Memory B cell (primary cell): ENCODE measurements around the gene CD248.

Source experiments
- ATAC-seq: fragments of 150-1000 bp; cut with Tn5 transposase; 2 replicates; pipeline ENCODE4 v1.10.0; 2021; ENCODE audit warnings: low read depth, mild to moderate bottlenecking, moderate library complexity
- DNase-seq, 2 donors: peaks; one replicate each; pipeline ENCODE4 v3.0.0; 2022; ENCODE audit warnings: low spot score in 2 of 2
- H3K27ac Mint-ChIP-seq: one replicate; pipeline ENCODE4 v1.8.0; 2022; ENCODE audit warnings: mild to moderate bottlenecking, moderate library complexity, mixed read lengths
- H3K27me3 Mint-ChIP-seq: one replicate; pipeline ENCODE4 v1.8.0; 2022; ENCODE audit warnings: mixed read lengths
- H3K36me3 Mint-ChIP-seq: one replicate; pipeline ENCODE4 v1.8.0; 2022; ENCODE audit warnings: mild to moderate bottlenecking, mixed read lengths
- H3K4me1 Mint-ChIP-seq: one replicate; pipeline ENCODE4 v1.8.0; 2022; ENCODE audit warnings: mixed read lengths
- H3K4me3 Mint-ChIP-seq: one replicate; pipeline ENCODE4 v1.8.0; 2022; ENCODE audit warnings: mild to moderate bottlenecking, moderate library complexity, mixed read lengths
- H3K9me3 Mint-ChIP-seq: one replicate; pipeline ENCODE4 v1.8.0; 2022; ENCODE audit warnings: mixed read lengths

Gene CD248

GRCh38 chr11:66347425-66348276, 30.8 kb upstream of the CD248 start, which contains the start of gene B4GAT1:
Gene B4GAT1, minus strand, starts transcription at chr11:66347629. Its CDS starts 84 bp downstream, at chr11:66347545.
- Mint-ChIP-seq H3K4me1 (peaks cover 26% of the 10 kb centered on the region), H3K4me3 (peak within 1 kb of the TSS; percentile 97), H3K27me3 (no peaks in the 10 kb centered on the region), H3K9me3 (no peaks in the 10 kb centered on the region), H3K27ac (peak within 1 kb of the TSS; percentile 99), H3K36me3 (peaks cover 8% of the 10 kb centered on the region)
- peak; percentile 74 to 75 for DNase-seq
- ATAC-seq, result peak; percentile 34

DNA sequence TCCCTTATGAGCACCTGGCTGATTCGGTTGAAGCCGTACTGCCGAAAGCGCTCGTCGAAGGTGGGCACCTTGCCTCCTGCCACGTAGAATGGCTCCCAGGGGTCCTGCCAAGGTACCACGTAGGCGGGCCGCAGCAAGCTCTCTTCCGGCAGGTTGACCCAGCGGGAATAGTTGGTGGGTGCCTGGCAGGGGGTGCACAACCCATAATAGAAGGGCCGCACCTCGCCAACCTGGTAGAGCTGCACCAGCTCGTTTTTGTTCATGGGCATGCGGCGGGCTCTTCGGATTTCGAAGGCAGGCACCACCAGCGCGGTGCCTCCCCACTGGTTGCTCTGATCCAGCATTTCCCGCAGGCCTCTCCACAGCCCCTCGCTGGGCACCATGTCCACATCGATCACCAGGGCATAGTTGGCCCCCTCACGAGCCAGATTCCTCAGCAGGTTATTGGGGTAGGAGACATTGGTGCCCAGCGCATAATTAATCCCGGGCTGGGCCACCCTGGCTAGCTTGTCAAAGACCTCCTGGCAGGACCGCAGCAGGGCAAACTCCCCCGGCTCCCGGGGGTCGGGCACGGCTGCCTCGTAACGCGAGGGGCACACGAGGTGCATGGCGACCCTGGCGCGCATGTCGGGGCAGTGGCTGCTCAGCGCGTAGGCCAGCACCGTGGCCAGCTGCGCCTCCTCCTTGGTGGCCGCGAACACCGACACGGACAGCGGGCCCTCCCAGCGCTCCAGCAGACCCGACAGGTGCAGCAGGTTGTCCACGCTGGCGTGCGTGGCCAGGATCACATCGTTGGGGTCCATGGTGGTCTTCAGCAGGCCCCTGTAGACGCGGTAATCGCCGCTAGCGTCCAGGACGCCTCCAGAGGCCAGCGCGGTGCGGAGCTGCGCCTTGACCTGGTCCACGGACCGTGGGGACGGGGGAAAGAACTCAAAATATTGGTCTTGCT, 29.9 kb upstream of the CD248 start:
- Mint-ChIP-seq H3K4me3 (peak overlapping the region; percentile 97), H3K27ac (peak overlapping the region; percentile 98), H3K9me3 (no peaks in the 10 kb centered on the region), H3K36me3 (peaks cover 12% of the 10 kb centered on the region), H3K4me1 (peaks cover 30% of the 10 kb centered on the region), H3K27me3 (no peaks in the 10 kb centered on the region)
- ATAC-seq (no peak), DNase-seq (no peak)

DNA sequence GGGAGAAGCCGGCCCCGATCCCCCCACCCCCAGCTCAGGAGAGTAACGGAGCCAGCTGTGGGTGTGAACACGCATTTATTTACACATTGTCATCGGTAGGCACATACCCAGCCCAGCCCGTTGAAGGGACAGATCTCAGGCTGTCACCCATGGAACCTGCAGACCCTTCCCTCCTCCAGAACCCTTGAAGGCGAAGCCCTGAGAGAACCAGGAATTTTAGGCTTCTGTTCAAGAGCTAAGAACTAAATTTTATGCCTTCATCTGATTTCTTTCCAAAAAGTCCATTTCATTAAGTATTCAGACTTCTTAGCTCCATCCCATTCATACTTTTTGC, 28.4 kb upstream of the CD248 start:
- ATAC-seq, result peak; percentile 10
- peaks cover 35% of the 10 kb centered on the region for H3K4me1 Mint-ChIP-seq

GRCh38 chr11:66344550-66345315, 27.9 kb upstream of the CD248 start, which contains the start of gene BRMS1:
Gene BRMS1, minus strand, starts transcription at chr11:66345104. Its CDS starts 2,870 bp downstream, at chr11:66342234.
- H3K4me3 Mint-ChIP-seq, result peak within 1 kb of the TSS; percentile 97
- peaks cover 18% of the 10 kb centered on the region for H3K36me3 Mint-ChIP-seq
- peak; percentile 89 to 92 for DNase-seq
- peak; percentile 87 for ATAC-seq
- H3K27ac Mint-ChIP-seq, result peak within 1 kb of the TSS; percentile 98
- no peaks in the 10 kb centered on the region for H3K9me3 Mint-ChIP-seq
- no peaks in the 10 kb centered on the region for H3K27me3 Mint-ChIP-seq
- H3K4me1 Mint-ChIP-seq, result peaks cover 35% of the 10 kb centered on the region

More for the DNA sequence above, 28.4 kb upstream of the CD248 start:
- H3K4me3 Mint-ChIP-seq, result peak overlapping the region; percentile 97
- no peaks in the 10 kb centered on the region for H3K27me3 Mint-ChIP-seq
- H3K27ac Mint-ChIP-seq, result peak overlapping the region; percentile 98
- no peak for DNase-seq
- H3K9me3 Mint-ChIP-seq, result no peaks in the 10 kb centered on the region
- peaks cover 18% of the 10 kb centered on the region for H3K36me3 Mint-ChIP-seq

DNA sequence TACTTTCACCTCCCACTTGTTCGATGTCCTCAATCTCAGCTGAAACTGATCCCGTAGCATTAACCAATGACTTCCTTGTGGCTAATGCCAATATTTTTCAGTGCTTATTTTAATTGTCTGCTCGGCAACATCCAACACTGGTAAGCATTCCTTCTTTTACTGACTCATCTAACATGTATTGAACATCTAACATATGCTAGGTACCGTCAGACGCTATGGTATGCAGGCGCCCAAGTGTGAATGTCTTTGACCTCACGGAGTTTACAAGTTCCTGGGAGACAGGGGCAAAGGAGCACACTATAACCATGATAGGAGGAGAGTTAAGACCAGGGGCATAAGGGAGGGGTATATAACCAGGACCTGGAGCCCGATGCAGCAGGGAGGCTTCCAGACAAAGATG, 26.3 kb upstream of the CD248 start:
- H3K9me3 Mint-ChIP-seq, result no peaks in the 10 kb centered on the region
- no peak overlapping the region for H3K27ac Mint-ChIP-seq
- H3K27me3 Mint-ChIP-seq, result no peaks in the 10 kb centered on the region
- ATAC-seq, result no peak
- peak overlapping the region; percentile 97 for H3K4me3 Mint-ChIP-seq
- peaks cover 35% of the 10 kb centered on the region for H3K4me1 Mint-ChIP-seq
- DNase-seq, result no peak
- peaks cover 26% of the 10 kb centered on the region for H3K36me3 Mint-ChIP-seq

GRCh38 chr11:66341502-66342126, 24.8 kb upstream of the CD248 start:
- no peak overlapping the region for H3K27ac Mint-ChIP-seq
- DNase-seq, result no peak
- ATAC-seq, result no peak
- no peaks in the 10 kb centered on the region for H3K9me3 Mint-ChIP-seq
- no peak overlapping the region for H3K4me3 Mint-ChIP-seq
- H3K4me1 Mint-ChIP-seq, result peaks cover 38% of the 10 kb centered on the region
- H3K27me3 Mint-ChIP-seq, result no peaks in the 10 kb centered on the region
- H3K36me3 Mint-ChIP-seq, result peaks cover 29% of the 10 kb centered on the region

- Mint-ChIP-seq H3K4me1 (peaks cover 41% of the 10 kb centered on the region), H3K9me3 (no peaks in the 10 kb centered on the region)
- no peak for DNase-seq
Measured at GRCh38 chr11:66340596-66341501, 24.0 kb upstream of the CD248 start.

DNA sequence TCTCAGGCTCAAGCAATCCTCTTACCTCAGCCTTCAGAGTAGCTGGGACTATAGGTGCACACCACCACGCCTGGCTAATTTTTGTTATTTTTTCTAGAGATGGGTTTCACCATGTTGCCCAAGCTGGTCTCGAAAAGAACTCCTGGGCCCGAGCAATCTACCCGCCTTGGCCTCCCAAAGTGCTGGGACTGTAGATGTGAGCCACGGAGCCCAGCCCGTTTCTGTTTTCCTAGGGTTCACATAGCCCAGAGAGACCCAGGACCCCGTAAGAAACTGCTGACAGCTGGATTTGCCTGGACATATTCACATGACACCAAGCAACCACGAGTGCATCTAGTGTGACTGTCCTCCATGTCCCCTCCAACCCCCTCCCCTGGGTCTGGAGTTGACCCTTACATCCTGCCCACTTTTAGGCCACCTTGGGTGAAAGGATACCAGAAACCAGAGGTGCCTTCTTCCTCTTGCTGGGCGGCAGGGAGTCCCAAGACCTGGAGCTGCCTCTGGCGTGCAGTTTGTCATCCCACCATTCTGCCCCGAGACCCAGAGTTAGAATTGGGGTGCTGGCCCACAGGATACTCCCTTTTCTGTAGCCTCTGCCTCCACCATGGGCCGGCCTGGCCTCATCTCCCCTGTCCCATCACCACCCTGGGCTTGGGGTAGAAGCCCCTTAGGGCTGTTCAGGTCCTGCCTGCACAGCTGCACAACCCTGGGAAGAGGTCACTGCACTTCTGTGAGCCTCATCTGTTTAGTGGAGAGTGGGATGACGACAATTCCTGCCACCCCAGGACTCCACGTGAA, 23.0 kb upstream of the CD248 start:
- no peak overlapping the region for H3K4me3 Mint-ChIP-seq
- peaks cover 42% of the 10 kb centered on the region for H3K4me1 Mint-ChIP-seq
- H3K27ac Mint-ChIP-seq, result no peak overlapping the region
- ATAC-seq, result no peak
- peaks cover 29% of the 10 kb centered on the region for H3K36me3 Mint-ChIP-seq
- DNase-seq, result no peak
- peaks cover 3% of the 10 kb centered on the region for H3K27me3 Mint-ChIP-seq
- no peaks in the 10 kb centered on the region for H3K9me3 Mint-ChIP-seq

More at GRCh38 chr11:66340596-66341501, 24.0 kb upstream of the CD248 start:
- no peak for ATAC-seq
- no peak overlapping the region for H3K4me3 Mint-ChIP-seq
- no peak overlapping the region for H3K27ac Mint-ChIP-seq
- peaks cover 29% of the 10 kb centered on the region for H3K36me3 Mint-ChIP-seq
- H3K27me3 Mint-ChIP-seq, result no peaks in the 10 kb centered on the region

- H3K4me1 Mint-ChIP-seq, result peaks cover 39% of the 10 kb centered on the region
- peaks cover 3% of the 10 kb centered on the region for H3K27me3 Mint-ChIP-seq
- no peaks in the 10 kb centered on the region for H3K9me3 Mint-ChIP-seq
- no peak overlapping the region for H3K4me3 Mint-ChIP-seq
- peaks cover 29% of the 10 kb centered on the region for H3K36me3 Mint-ChIP-seq
- no peak for DNase-seq
- H3K27ac Mint-ChIP-seq, result no peak overlapping the region
- no peak for ATAC-seq
Measured at GRCh38 chr11:66339162-66339675, 22.4 kb upstream of the CD248 start.

DNA sequence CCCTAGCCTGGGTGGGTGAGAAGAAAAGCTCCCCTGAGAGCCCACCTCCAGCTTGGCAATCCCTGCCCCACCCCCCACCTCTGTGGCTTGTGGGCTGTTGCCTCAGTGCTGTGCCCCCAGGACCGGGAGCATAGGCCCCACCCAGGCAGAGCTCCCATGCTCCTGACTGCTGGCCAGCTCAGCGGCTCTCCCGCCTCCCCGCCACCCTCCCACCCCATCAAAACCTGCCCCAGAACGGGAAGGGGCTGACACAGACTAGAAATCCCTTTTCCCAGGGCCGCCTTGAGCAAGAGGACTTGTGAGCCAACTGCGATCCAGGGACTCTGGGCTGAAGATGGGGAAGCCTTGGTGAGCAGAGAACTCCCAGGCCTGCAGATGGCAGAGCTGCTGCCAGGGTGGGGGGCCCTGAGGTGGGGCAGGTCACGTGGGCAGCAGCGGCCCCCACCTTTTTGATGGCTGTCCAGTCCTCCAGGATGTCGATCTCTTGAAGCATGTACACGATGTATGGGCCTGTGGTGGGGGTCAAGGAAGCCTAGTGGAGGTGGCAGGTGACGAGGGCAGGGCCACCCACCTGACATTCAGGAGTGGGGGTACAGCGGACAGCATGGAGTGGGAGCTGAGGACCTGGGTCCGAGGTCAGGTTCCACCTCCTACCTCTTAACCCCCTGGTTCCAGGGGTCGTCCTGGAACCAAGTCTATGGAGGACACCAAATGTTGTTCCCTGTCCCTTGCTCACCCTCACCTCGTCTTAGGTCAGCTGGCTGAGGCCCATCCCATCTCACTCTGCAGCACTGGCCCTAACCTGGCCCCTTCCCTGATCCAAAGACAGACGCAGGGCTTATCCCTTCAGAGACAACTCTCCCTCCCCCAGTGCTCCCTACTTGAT, 21.7 kb upstream of the CD248 start:
- no peak for DNase-seq
- Mint-ChIP-seq H3K27ac (no peak overlapping the region), H3K27me3 (peaks cover 4% of the 10 kb centered on the region), H3K36me3 (peaks cover 30% of the 10 kb centered on the region), H3K4me1 (peaks cover 37% of the 10 kb centered on the region), H3K9me3 (no peaks in the 10 kb centered on the region), H3K4me3 (no peak overlapping the region)
- no peak for ATAC-seq
